CD8-positive, alpha-beta memory T cell (primary cell): Measurements from ENCODE around the gene EIF2S3B. TPM values are rescaled to one million over a fixed set of nuclear protein-coding genes. Genes with fewer than 3 reads are reported as not detected.
"Not testable (repeated sequence)": the region's sequence is repeated elsewhere in the genome, so short reads cannot be mapped to it uniquely, and the experiment has no call there.

Source experiments
- CTCF ChIA-PET: fragments of 350-600 bp; sonication (Branson Sonifier 250); formaldehyde crosslinking; loops from one replicate; lab custom pipeline; 2021; ENCODE audit warnings: antibody characterized with exemption; lab: Charles Lee
- POLR2A ChIA-PET: fragments of 350-600 bp; sonication (Branson Sonifier 250); formaldehyde crosslinking; loops from one replicate; lab custom pipeline; 2021; ENCODE audit warnings: antibody characterized with exemption; lab: Charles Lee
- DNase-seq, 5 donors: peaks; one replicate each; pipeline versions ENCODE4 v3.0.0 to v3.0.0-alpha.2; 2020 to 2022; ENCODE audit warnings: mixed read lengths in 1 of 5
- H3K27ac ChIP-seq: one replicate; pipeline ENCODE4 v1.7.0; 2013; ENCODE audit warnings: low read depth, mild to moderate bottlenecking, low read length, moderate library complexity
- H3K27me3 ChIP-seq: 2 replicates; pipeline ENCODE4 v1.7.0; 2013; ENCODE audit warnings: low read length, mild to moderate bottlenecking; ENCODE audit not compliant: insufficient read depth, poor library complexity, severe bottlenecking
- H3K36me3 ChIP-seq: 2 replicates; pipeline ENCODE4 v1.7.0; 2013; ENCODE audit warnings: mild to moderate bottlenecking, low read length, moderate library complexity; ENCODE audit not compliant: insufficient read depth
- H3K4me1 ChIP-seq: 2 replicates; pipeline ENCODE4 v1.7.0; 2013; ENCODE audit warnings: mild to moderate bottlenecking, low read length, moderate library complexity; ENCODE audit not compliant: insufficient read depth
- H3K4me3 ChIP-seq: 2 replicates; pipeline ENCODE4 v1.7.0; 2013; ENCODE audit warnings: mild to moderate bottlenecking, low read length
- H3K9me3 ChIP-seq: 2 replicates; pipeline ENCODE4 v1.7.0; 2013; ENCODE audit warnings: mild to moderate bottlenecking, low read length
- H3K27ac Mint-ChIP-seq, 8 donors: one replicate each; pipeline ENCODE4 v1.8.0; 2020 to 2021; ENCODE audit warnings: mixed read lengths in 8 of 8, mild to moderate bottlenecking in 6 of 8, inconsistent platforms in 3 of 8, moderate library complexity in 3 of 8
- H3K27me3 Mint-ChIP-seq, 2 donors: one replicate each; pipeline ENCODE4 v1.8.0; 2020 to 2021; ENCODE audit warnings: mixed read lengths in 2 of 2, mild to moderate bottlenecking in 1 of 2, moderate library complexity in 1 of 2
- H3K36me3 Mint-ChIP-seq, 3 donors: one replicate each; pipeline ENCODE4 v1.8.0; 2020 to 2021; ENCODE audit warnings: mixed read lengths in 3 of 3, inconsistent platforms in 1 of 3, mild to moderate bottlenecking in 1 of 3
- H3K4me1 Mint-ChIP-seq, 3 donors: one replicate each; pipeline ENCODE4 v1.8.0; 2020 to 2021; ENCODE audit warnings: mixed read lengths in 3 of 3, inconsistent platforms in 1 of 3, mild to moderate bottlenecking in 1 of 3
- H3K4me3 Mint-ChIP-seq, 7 donors: one replicate each; pipeline ENCODE4 v1.8.0; 2020 to 2021; ENCODE audit warnings: mixed read lengths in 7 of 7, mild to moderate bottlenecking in 6 of 7, moderate library complexity in 4 of 7, inconsistent platforms in 2 of 7
- H3K9me3 Mint-ChIP-seq, 5 donors: one replicate each; pipeline ENCODE4 v1.8.0; 2020 to 2022; ENCODE audit warnings: mixed read lengths in 5 of 5, mild to moderate bottlenecking in 3 of 5, moderate library complexity in 2 of 5, inconsistent platforms in 1 of 5
- polyA plus RNA-seq: library from polyadenylated mRNA; unstranded; fragments of 300-500 nt; fragmentation: Illumina TruSeq; gene quantifications from one replicate; pipeline ENCODE4 v1.2.3, GENCODE V29; 2021
- total RNA-seq, 2 experiments: library from RNA; stranded (reverse); gene quantifications; one replicate each; pipeline ENCODE4 v1.2.3, GENCODE V29; 2021

The EIF2S3B gene
- total RNA-seq (1 to 10 TPM; 1.7 to 2.2 TPM), polyA plus RNA-seq (0.58 TPM)

DNA sequence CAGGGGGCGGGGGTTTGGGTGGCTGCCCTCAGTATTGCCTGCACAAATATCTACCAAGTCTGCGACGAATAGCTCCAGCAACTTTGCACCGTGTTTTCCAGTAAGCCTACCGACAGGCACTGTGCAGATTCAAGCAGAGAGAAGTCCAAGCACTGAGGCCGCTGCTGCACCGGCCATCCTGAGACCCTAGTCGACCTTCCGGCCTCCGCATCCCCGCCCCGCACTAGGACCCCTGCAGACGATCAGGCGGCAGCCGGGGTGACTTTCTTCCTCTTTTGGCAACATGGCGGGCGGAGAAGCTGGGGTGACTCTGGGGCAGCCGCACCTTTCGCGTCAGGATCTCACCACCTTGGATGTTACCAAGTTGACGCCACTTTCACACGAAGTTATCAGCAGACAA lies at the start of gene EIF2S3B:
Gene EIF2S3B, plus strand, starts transcription at position 271 of the 400 bp plus-strand sequence. Its CDS starts 13 bp downstream, at position 284.
- H3K36me3 ChIP-seq, result no peaks in the 10 kb centered on the region
- Mint-ChIP-seq H3K4me1 (peaks cover 21 to 25% (median 23%) of the 10 kb centered on the region in 3 donors), H3K27me3 (peaks cover 0 to 2% of the 10 kb centered on the region in 2 donors), H3K4me3 (no peak within 1 kb of the TSS), H3K36me3 (peaks cover 0 to 9% (median 1%) of the 10 kb centered on the region in 3 donors), H3K9me3 (peaks cover 0 to 2% (median 0%) of the 10 kb centered on the region in 5 donors), H3K27ac (no peak within 1 kb of the TSS)
- H3K27me3 ChIP-seq, result no peaks in the 10 kb centered on the region
- no peak within 1 kb of the TSS for H3K27ac ChIP-seq
- POLR2A ChIA-PET, result no interaction called here
- H3K4me1 ChIP-seq, result no peaks in the 10 kb centered on the region
- no peak within 1 kb of the TSS for H3K4me3 ChIP-seq
- no peak for DNase-seq
- no peaks in the 10 kb centered on the region for H3K9me3 ChIP-seq
- CTCF ChIA-PET, result no interaction called here

DNA sequence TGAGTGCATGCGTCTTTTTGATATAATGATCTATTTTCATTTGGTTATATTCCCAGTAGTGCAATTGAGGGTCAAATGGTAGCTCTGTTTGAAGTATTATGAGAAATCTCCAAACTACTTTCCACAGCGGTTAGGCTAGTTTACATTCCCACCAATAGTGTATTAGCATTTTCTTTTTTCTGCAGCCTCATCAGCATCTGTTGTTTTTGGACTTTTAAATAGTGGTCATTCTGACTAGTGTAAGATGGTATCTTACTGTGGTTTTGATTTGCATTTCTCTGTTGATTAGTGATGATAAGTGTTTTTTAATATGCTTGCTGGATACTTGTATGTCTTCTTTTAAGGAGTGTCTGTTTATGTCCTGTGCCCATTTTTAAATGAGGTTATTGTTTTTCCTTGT lies 48.8 kb upstream of the EIF2S3B start:
- Mint-ChIP-seq H3K27ac (peak overlapping the region in 1 of 8 donors; percentile 50), H3K4me3 (no peak overlapping the region), H3K36me3 (peaks cover 1 to 55% (median 20%) of the 10 kb centered on the region in 3 donors), H3K9me3 (peaks cover 40 to 62% (median 52%) of the 10 kb centered on the region in 5 donors), H3K27me3 (no peaks in the 10 kb centered on the region), H3K4me1 (peaks cover 11 to 20% (median 17%) of the 10 kb centered on the region in 3 donors)
- no peaks in the 10 kb centered on the region for H3K9me3 ChIP-seq
- H3K27me3 ChIP-seq, result no peaks in the 10 kb centered on the region
- no peak overlapping the region for H3K4me3 ChIP-seq
- H3K36me3 ChIP-seq, result no peaks in the 10 kb centered on the region
- no peak overlapping the region for H3K27ac ChIP-seq
- ChIA-PET POLR2A (no interaction called here), CTCF (interaction anchor here (1.2 kb wide), 1 partner anchor 12 kb away, joined by 3 read pairs; no protein-coding TSS in a partner anchor)
- H3K4me1 ChIP-seq, result no peaks in the 10 kb centered on the region
- DNase-seq, result no peak

DNA sequence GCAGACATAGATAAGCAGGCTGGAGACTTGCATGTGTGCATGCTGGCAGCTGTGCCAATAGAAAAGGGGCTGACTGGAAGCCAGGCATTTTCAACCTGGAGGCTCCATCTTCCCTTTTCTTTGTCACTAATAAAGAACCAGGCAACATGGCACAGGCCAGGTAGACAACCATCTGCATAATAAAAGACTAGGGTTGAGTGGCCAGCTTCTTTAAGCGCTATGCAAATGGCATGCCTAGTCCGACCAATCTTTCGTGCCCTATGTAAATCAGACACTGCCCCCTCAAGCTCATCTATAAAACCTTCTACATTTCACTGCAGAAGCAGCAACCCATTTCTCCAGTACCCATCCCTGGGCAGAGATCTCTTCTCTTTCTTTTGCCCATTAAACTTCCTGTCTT lies 47.9 kb upstream of the EIF2S3B start:
- Mint-ChIP-seq H3K4me1 (peaks cover 11 to 20% (median 17%) of the 10 kb centered on the region in 3 donors), H3K27ac (peak overlapping the region in 3 of 8 donors; percentile 35 to 39 (median 36)), H3K27me3 (peaks cover 0 to 1% of the 10 kb centered on the region in 2 donors), H3K9me3 (peaks cover 49 to 70% (median 53%) of the 10 kb centered on the region in 5 donors), H3K36me3 (peaks cover 3 to 64% (median 21%) of the 10 kb centered on the region in 3 donors), H3K4me3 (peak overlapping the region in 2 of 7 donors; percentile 7 to 8)
- Histone ChIP-seq H3K27me3 (no peaks in the 10 kb centered on the region), H3K4me1 (no peaks in the 10 kb centered on the region), H3K9me3 (no peaks in the 10 kb centered on the region), H3K27ac (no peak overlapping the region), H3K4me3 (no peak overlapping the region), H3K36me3 (no peaks in the 10 kb centered on the region)
- CTCF ChIA-PET, result interaction anchor here (1.2 kb wide), 1 partner anchor 12 kb away, joined by 3 read pairs; no protein-coding TSS in a partner anchor
- DNase-seq, result no peak
- POLR2A ChIA-PET, result no interaction called here

DNA sequence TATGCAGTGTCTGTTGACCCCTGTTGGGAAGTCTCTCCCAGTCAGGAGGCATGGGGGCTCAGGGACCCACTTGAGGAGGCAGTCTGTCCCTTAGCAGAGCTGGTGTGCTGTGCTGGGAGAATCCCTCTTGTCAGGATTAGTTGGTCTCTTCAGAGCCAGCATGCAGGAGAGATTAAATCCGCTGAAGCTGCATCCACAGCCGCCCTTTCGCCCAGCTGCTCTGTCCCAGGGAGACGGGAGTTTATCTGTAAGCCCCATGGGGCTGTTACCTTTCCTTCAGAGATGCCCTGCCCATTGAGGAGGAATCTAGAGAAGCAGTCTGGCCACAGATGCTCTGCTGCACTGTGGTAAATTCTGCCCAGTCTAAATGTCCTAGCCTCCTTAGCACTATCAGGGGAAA lies 39.4 kb upstream of the EIF2S3B start:
- Mint-ChIP-seq H3K27ac (no peak overlapping the region), H3K4me1 (peaks cover 7 to 10% (median 10%) of the 10 kb centered on the region in 3 donors), H3K4me3 (no peak overlapping the region), H3K36me3 (peaks cover 5 to 65% (median 11%) of the 10 kb centered on the region in 3 donors), H3K27me3 (peaks cover 0 to 1% of the 10 kb centered on the region in 2 donors), H3K9me3 (peaks cover 3 to 21% (median 17%) of the 10 kb centered on the region in 5 donors)
- DNase-seq, result no peak
- no peak overlapping the region for H3K4me3 ChIP-seq
- ChIA-PET CTCF (no interaction called here), POLR2A (no interaction called here)
- H3K36me3 ChIP-seq, result no peaks in the 10 kb centered on the region
- H3K9me3 ChIP-seq, result no peaks in the 10 kb centered on the region
- H3K27me3 ChIP-seq, result no peaks in the 10 kb centered on the region
- no peaks in the 10 kb centered on the region for H3K4me1 ChIP-seq
- H3K27ac ChIP-seq, result no peak overlapping the region

DNA sequence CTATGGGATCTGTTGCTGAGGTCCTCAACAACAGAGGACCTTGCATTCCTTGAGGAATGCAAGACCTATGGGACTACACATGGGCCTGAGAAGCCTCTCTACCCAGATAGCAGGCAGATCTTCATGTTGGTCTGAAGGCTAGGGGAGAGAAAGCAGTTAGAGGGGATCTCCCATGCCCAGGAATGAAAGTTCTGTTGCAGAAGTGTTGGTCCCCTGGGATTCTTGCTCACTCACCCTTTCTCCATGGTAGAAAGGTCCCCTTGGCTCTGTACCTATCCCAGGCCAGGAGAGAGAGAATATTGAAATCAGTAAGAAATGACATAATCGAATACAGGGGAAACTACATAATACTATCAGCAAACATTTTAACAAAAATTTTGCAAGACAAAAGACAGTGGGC lies 36.0 kb upstream of the EIF2S3B start:
- CTCF ChIA-PET, result interaction anchor here (1.0 kb wide), 1 partner anchor 12 kb away, joined by 3 read pairs; no protein-coding TSS in a partner anchor
- Histone ChIP-seq H3K27me3 (no peaks in the 10 kb centered on the region), H3K9me3 (no peaks in the 10 kb centered on the region), H3K4me1 (no peaks in the 10 kb centered on the region), H3K27ac (no peak overlapping the region), H3K36me3 (no peaks in the 10 kb centered on the region), H3K4me3 (no peak overlapping the region)
- POLR2A ChIA-PET, result no interaction called here
- Mint-ChIP-seq H3K27ac (peak overlapping the region in 2 of 8 donors; percentile 25 to 32), H3K36me3 (peaks cover 0 to 46% (median 2%) of the 10 kb centered on the region in 3 donors), H3K9me3 (peaks cover 6 to 26% (median 11%) of the 10 kb centered on the region in 5 donors), H3K4me1 (peaks cover 7 to 10% (median 8%) of the 10 kb centered on the region in 3 donors), H3K4me3 (no peak overlapping the region), H3K27me3 (no peaks in the 10 kb centered on the region)
- no peak for DNase-seq

DNA sequence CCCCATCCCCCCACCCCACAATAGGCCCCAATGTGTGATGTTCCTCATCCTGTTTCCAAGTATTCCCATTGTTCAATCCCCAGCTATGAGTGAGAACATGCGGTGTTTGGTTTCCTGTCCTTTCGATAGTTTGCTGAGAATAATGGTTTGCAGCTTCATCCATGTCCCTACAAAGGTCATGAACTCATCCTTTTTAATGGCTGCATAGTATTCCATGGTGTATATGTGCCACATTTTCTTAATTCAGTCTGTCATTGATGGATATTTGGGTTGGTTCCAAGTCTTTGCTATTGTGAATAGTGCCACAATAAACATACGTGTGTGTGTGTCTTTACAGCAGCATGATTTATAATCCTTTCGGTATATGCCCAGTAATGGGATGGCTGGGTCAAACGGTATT lies 32.9 kb upstream of the EIF2S3B start:
- H3K4me1 ChIP-seq, H3K27ac ChIP-seq, H3K4me3 ChIP-seq, CTCF ChIA-PET, H3K27me3 Mint-ChIP-seq, DNase-seq, H3K9me3 ChIP-seq, H3K4me3 Mint-ChIP-seq, H3K36me3 ChIP-seq, H3K27me3 ChIP-seq, POLR2A ChIA-PET: not testable (repeated sequence)
- H3K27ac Mint-ChIP-seq, result peak overlapping the region in 1 of 8 donors; percentile 19
- peaks cover 16 to 40% (median 19%) of the 10 kb centered on the region in 5 donors for H3K9me3 Mint-ChIP-seq
- peaks cover 4 to 11% (median 10%) of the 10 kb centered on the region in 3 donors for H3K4me1 Mint-ChIP-seq
- peaks cover 0 to 43% (median 5%) of the 10 kb centered on the region in 3 donors for H3K36me3 Mint-ChIP-seq

DNA sequence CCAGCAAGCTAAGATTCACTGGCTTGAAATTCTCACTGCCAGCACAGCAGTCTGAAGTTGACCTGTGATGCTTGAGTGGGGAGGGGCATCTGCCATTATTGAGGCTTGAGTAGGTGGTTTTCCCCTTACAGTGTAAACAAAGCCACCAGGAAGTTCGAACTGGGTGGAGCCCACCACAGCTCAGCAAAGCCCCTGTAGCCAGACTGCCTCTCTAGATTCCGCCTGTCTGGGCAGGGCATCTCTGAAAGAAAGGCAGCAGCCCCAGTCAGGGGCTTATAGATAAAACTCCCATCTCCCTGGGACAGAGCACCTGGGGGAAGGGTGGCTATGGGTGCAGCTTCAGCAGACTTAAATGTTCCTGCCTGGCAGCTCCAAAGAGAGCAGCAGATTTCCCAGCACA lies 23.8 kb upstream of the EIF2S3B start:
- ChIA-PET POLR2A (interaction anchor here (1.0 to 1.3 kb wide), 2 partner anchors 9 to 87 kb away, joined by 3 to 8 read pairs; no protein-coding TSS in a partner anchor), CTCF (interaction anchor here (1.0 to 1.7 kb wide), 3 partner anchors 8 to 116 kb away, joined by 3 to 9 read pairs (median 5); no protein-coding TSS in a partner anchor)
- peaks cover 21 to 54% (median 33%) of the 10 kb centered on the region in 5 donors for H3K9me3 Mint-ChIP-seq
- H3K9me3 ChIP-seq, H3K27me3 Mint-ChIP-seq, H3K4me3 ChIP-seq, H3K27me3 ChIP-seq, H3K27ac ChIP-seq, H3K36me3 ChIP-seq: not testable (repeated sequence)
- H3K4me3 Mint-ChIP-seq, result peak overlapping the region in 6 of 7 donors; percentile 31 to 78 (median 64)
- peaks cover 37 to 64% (median 56%) of the 10 kb centered on the region in 3 donors for H3K4me1 Mint-ChIP-seq
- DNase-seq, result peak in 3 of 5 donors; percentile 64 to 77 (median 70)
- H3K36me3 Mint-ChIP-seq, result peaks cover 12 to 51% (median 30%) of the 10 kb centered on the region in 3 donors
- peak overlapping the region; percentile 48 to 96 (median 88) for H3K27ac Mint-ChIP-seq
- peaks cover 13% of the 10 kb centered on the region for H3K4me1 ChIP-seq

DNA sequence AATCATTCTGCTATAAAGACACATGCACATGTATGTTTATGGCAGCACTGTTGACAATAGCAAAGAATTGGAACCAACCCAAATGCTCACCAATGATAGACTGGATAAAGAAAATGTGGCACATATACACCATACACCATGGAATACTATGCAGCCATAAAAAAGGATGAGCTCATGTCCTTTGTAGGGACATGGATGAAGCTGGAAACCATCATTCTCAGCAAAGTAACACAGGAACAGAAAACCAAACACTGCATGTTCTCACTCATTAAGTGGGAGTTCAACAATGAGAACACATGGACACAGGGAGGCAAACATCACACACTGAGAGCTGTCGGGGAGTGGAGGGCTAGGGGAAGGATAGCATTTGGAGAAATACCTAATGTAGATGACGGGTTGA lies 18.4 kb upstream of the EIF2S3B start:
- H3K9me3 ChIP-seq, H3K27me3 Mint-ChIP-seq, H3K4me3 Mint-ChIP-seq, CTCF ChIA-PET, H3K36me3 ChIP-seq, DNase-seq, H3K27ac ChIP-seq, H3K4me3 ChIP-seq, H3K4me1 ChIP-seq, H3K27me3 ChIP-seq, H3K27ac Mint-ChIP-seq, POLR2A ChIA-PET: not testable (repeated sequence)
- peaks cover 9 to 42% (median 23%) of the 10 kb centered on the region in 3 donors for H3K36me3 Mint-ChIP-seq
- H3K4me1 Mint-ChIP-seq, result peaks cover 37 to 61% (median 50%) of the 10 kb centered on the region in 3 donors
- peaks cover 15 to 42% (median 26%) of the 10 kb centered on the region in 5 donors for H3K9me3 Mint-ChIP-seq
